ENCODE measurements around the gene GRAMD2A. TPM values are rescaled to one million over a fixed set of nuclear protein-coding genes. Genes with fewer than 3 reads are reported as not detected.

Gene GRAMD2A
- polyA plus RNA-seq, 3 donors, result not detected

- H3K27ac Mint-ChIP-seq, result peak overlapping the region; percentile 83 to 89 (median 87)
- H3K79me2 ChIP-seq (ENCODE audit: insufficient read depth, low read length), result peaks cover 100% of the 10 kb centered on the region
- peaks cover 23 to 67% of the 10 kb centered on the region in 2 donors for H3K36me3 ChIP-seq (replicated peaks in 1 of 2; ENCODE audit: control insufficient read depth in 1 of 2, insufficient read depth in 2 of 2, low read length in 2 of 2)
- no peak for TF ChIP-seq CTCF (IDR thresholded peaks at IDR 0.05)
- no peaks in the 10 kb centered on the region for H3K9me3 Mint-ChIP-seq
- intact Hi-C loops (cut with micrococcal nuclease), result loop anchor here in 1 of 2 donors (5.0 kb wide), 1 partner anchor 34 kb away; no protein-coding TSS in a partner anchor
- H3K4me1 Mint-ChIP-seq, result peaks cover 69% of the 10 kb centered on the region
- H2AFZ ChIP-seq (ENCODE audit: insufficient read depth, low read depth, low read length, poor library complexity, severe bottlenecking), result no peak overlapping the region
- peaks cover 53 to 72% of the 10 kb centered on the region in 2 donors for H3K36me3 Mint-ChIP-seq
- H3K4me3 Mint-ChIP-seq, result no peak overlapping the region
- no peaks in the 10 kb centered on the region for H3K27me3 Mint-ChIP-seq (ENCODE audit: low read depth in 3 of 3)
- H3K4me1 ChIP-seq (ENCODE audit: control insufficient read depth in 1 of 2, insufficient read depth in 2 of 2, low read length in 2 of 2), result peaks cover 71 to 82% of the 10 kb centered on the region in 2 donors
- no peak overlapping the region for H3K4me3 ChIP-seq (replicated peaks in 1 of 3; ENCODE audit: low read depth in 2 of 3, low read length in 3 of 3)
- WGBS (ENCODE audit: insufficient coverage), result 93% methylated on average over 9 of the region's 10 CpGs
- H3K9me3 ChIP-seq (replicated peaks in 1 of 2; ENCODE audit: control insufficient read depth in 1 of 2, insufficient read depth in 1 of 2, low read length in 2 of 2), result no peaks in the 10 kb centered on the region
- H3K27me3 ChIP-seq (ENCODE audit: control insufficient read depth in 2 of 2, insufficient read depth in 2 of 2, low read length in 2 of 2), result no peaks in the 10 kb centered on the region
- DNase-seq, result no peak
- no peak overlapping the region for H3K9ac ChIP-seq (ENCODE audit: insufficient read depth, low read length, poor library complexity, severe bottlenecking)
- H3K27ac ChIP-seq (ENCODE audit: low read depth in 1 of 2, low read length in 2 of 2), result peak overlapping the region; percentile 14 to 82
- no peak overlapping the region for H3K4me2 ChIP-seq (replicated peaks; ENCODE audit: extremely low read depth, low read length, poor library complexity, severe bottlenecking)
- peaks cover 93% of the 10 kb centered on the region for H4K20me1 ChIP-seq (ENCODE audit: insufficient read depth, low read length)
These were observed 25.7 kb upstream of the GRAMD2A start for GRCh38 chr15:72223278-72223677.

- Histone ChIP-seq H3K4me3 (replicated peaks in 1 of 3; ENCODE audit: low read depth in 2 of 3, low read length in 3 of 3) (no peak overlapping the region), H3K9me3 (replicated peaks in 1 of 2; ENCODE audit: control insufficient read depth in 1 of 2, insufficient read depth in 1 of 2, low read length in 2 of 2) (no peaks in the 10 kb centered on the region), H2AFZ (ENCODE audit: insufficient read depth, low read depth, low read length, poor library complexity, severe bottlenecking) (no peak overlapping the region), H3K27me3 (ENCODE audit: control insufficient read depth in 2 of 2, insufficient read depth in 2 of 2, low read length in 2 of 2) (no peaks in the 10 kb centered on the region), H3K4me1 (ENCODE audit: control insufficient read depth in 1 of 2, insufficient read depth in 2 of 2, low read length in 2 of 2) (peaks cover 64 to 76% of the 10 kb centered on the region in 2 donors), H3K36me3 (replicated peaks in 1 of 2; ENCODE audit: control insufficient read depth in 1 of 2, insufficient read depth in 2 of 2, low read length in 2 of 2) (peaks cover 32 to 76% of the 10 kb centered on the region in 2 donors), H3K4me2 (replicated peaks; ENCODE audit: extremely low read depth, low read length, poor library complexity, severe bottlenecking) (peak overlapping the region; percentile 11), H3K79me2 (ENCODE audit: insufficient read depth, low read length) (peaks cover 100% of the 10 kb centered on the region), H3K9ac (ENCODE audit: insufficient read depth, low read length, poor library complexity, severe bottlenecking) (peak overlapping the region; percentile 35), H3K27ac (ENCODE audit: low read depth in 1 of 2, low read length in 2 of 2) (peak overlapping the region; percentile 40 to 82), H4K20me1 (ENCODE audit: insufficient read depth, low read length) (peaks cover 100% of the 10 kb centered on the region)
- Mint-ChIP-seq H3K9me3 (no peaks in the 10 kb centered on the region), H3K27me3 (ENCODE audit: low read depth in 3 of 3) (no peaks in the 10 kb centered on the region), H3K36me3 (peaks cover 60 to 81% of the 10 kb centered on the region in 2 donors), H3K4me1 (peaks cover 64% of the 10 kb centered on the region), H3K27ac (peak overlapping the region; percentile 83 to 89 (median 87)), H3K4me3 (no peak overlapping the region)
- peak; percentile 38 to 71 (median 54) for DNase-seq
- intact Hi-C loops (cut with micrococcal nuclease), result loop anchor here in 1 of 2 donors (5.0 kb wide), 1 partner anchor 35 kb away; no protein-coding TSS in a partner anchor
- 78% methylated on average over 4 of the region's 4 CpGs for WGBS (ENCODE audit: insufficient coverage)
- no peak for TF ChIP-seq CTCF (IDR thresholded peaks at IDR 0.05)
These were observed 24.8 kb upstream of the GRAMD2A start for GRCh38 chr15:72222393-72222792.
